SIG-M5 (cell line): ENCODE results near the gene RBM38.

Experiments
- DNase-seq: peaks from one replicate; lab custom pipeline; 2025; lab: John Stamatoyannopoulos, UW

RBM38 gene

DNA sequence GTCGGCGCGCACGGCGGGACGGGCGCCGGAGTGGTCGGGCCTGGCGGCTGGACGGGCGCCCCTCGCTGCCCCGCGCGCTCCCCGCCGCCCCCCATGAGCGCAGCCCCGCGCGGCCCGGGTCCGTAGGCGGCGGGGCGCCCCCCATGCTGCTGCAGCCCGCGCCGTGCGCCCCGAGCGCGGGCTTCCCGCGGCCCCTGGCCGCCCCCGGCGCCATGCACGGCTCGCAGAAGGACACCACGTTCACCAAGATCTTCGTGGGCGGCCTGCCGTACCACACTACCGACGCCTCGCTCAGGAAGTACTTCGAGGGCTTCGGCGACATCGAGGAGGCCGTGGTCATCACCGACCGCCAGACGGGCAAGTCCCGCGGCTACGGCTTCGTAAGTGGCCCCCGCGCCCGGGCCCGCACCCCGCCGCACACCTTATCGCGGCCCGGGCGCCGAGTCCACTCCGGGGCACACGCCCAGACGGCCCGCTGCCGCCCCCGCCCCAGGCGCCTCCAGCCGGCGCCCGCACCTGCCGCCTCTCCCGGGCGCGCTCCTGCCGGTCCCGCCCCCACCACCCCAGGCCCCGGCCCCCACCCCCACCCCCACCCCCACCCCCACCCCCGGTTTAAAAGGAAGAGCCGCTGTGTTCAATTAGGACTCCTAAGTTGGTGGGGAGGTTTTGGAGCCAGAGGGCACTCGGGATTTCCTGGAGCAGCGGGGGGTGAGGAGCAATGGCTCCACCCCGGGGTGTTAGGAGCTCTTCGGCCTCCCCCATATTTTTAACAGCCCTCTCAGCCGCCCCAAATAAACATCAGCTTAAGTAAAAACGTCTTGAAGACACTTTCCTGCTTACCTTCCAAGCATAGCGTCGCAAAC is 474 bp downstream of the RBM38 start:
- DNase-seq, result no peak

DNA sequence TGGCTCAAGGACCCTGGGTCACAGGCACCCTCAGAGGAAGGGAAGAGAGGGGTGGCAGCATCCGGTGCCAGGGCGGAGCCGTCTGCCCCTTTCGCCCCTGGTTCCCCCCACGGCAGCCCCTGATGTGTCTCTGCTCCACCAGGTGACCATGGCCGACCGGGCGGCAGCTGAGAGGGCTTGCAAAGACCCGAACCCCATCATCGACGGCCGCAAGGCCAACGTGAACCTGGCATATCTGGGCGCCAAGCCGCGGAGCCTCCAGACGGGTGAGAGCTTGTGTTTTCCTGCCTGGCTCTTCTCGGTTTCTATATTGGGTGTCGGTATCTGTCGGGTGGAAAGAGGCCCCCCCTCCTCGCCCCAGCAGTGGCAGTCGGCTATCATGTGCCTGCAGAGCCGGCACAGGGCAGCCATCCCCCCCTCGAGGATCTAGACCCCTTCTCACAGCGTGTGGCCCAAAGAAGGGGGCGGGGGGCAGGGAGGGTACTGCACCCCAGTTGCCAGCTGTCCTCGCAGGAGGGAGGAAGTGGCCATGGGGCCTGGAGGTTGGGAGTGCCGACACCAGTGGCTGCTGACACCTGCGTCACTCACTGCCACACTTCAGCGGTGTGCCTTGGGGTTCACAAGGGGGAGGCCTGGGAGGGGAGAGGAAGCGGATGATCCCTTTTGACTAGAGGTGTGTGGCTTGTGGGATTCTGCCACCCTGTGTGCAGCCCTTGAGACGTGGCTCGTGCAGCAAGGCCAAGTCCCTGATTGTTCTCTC is 1.5 kb downstream of the RBM38 start:
- DNase-seq, result no peak

DNA sequence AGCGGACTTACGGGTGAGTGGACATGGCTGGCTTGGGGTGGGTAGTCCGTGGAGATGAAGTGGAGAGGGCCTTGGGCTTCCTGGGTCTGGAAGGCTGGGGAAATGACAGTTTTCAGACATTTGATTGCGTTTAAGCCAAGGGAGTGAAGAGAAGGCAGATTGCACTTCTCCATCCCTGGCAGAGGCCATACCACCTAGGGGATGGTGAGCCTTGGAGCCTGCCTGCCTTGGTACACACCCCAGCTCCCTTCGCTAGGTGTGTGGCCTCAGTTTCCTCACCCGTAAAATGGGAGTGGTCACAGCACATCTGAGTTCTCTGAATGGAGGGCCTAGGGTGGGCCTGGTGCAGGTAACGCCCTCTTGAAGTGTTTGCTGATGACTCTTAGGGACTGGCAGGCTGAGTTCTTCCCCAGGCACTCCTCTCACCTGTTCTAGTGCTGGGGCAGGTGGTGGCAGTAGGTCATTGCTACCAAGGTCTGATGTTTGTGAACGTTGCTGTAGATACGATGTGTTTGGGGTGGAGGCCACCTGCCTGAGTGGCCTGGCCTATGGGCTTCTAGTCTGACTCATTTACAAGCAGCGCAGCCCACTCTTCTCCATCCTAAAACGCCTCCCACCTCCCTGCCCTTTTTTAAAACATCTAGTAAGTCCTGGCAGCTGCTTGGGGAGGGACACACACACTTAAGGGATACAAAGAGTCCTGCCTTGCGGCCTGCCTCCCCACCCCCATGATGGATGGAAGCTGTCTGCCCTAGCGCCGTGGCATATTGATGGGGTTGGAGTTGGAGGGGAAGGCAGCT is 2.3 kb downstream of the RBM38 start:
- no peak for DNase-seq

DNA sequence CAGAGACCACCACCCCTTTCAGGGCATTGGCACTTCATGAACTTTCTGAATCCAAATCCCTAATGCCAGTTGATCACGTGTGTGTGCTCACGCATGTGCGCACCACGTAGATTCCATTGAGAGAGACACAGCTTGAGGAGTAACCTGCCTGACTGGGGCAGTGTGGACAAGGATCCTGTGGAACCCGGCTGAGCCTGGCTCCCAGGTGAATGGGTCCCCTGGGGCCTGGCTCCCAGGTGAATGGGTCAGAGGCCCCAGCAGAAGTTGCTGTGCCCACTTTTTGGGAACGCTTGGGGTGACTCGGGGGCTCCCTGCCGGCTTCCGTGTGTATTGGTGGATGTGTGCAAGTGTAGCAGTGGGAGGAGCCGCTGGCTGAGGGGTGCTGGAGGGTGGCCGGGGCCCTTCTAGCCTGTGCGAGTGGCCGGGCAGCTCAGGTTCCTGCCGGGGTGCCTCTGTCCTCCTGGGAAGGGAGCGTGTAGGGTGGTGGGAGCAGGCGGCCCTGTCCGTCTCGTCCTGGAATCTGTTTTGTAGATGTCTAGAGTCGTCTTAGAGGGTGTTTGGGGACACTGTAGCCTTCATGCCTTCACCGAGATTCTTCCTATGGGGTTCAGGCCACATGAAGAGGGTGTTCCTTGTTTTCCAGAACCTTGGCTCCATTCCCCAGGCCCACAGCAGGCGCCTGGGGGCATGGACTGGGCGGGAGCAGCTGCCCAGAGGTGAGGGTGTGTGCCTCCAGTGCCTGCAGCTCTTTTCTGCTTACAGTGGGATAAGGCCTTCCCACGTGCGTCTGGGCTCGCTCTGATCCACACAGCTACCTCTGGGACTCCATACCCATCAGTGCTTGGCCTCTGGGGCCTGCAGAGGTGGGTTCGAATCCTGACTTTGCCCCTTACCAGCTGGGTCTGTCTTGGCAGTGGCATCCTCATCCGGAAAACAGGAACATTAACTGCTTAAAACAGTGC is 3.2 kb downstream of the RBM38 start:
- no peak for DNase-seq

DNA sequence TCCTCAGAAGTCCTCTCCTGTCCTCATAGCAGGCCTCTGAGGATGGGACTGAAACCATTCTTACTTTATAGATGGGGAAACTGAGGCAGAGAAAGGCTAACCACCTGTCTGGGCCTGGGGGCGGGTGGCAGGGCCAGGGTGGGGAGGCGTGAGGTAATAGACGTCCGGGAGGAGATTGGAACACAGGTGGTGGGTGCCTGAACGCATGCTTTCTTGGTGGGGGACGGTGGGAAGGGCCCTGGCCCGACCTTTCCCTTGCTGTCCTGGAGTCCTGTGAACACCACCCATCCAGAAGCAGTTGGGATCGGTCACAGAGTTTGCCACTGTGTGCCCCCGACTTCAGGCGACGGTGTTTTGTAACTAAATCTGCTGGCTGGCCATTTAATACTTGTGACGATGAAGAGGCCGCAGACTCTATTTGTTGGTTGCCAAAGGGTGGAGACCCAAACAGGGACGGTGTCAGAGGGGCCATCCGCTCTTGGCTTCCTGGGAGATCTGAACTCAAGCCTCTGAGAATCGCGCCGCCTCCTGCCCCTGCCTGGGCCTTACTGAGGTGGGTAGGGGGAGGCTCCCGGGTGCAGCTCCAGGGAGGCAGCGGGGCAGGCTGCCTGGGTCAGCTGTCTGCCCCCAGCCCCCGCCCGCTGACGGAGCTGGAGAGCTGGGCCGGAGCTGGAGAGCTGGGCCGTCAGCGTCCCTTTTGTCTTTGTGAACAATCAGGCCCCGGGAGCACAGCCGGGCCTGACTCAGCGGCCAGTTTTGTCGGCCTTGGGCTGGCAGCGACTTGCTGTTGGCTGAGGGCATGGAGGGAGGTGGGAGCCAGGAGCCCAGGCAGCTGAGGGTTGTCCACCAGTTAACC is 4.1 kb downstream of the RBM38 start:
- no peak for DNase-seq

DNA sequence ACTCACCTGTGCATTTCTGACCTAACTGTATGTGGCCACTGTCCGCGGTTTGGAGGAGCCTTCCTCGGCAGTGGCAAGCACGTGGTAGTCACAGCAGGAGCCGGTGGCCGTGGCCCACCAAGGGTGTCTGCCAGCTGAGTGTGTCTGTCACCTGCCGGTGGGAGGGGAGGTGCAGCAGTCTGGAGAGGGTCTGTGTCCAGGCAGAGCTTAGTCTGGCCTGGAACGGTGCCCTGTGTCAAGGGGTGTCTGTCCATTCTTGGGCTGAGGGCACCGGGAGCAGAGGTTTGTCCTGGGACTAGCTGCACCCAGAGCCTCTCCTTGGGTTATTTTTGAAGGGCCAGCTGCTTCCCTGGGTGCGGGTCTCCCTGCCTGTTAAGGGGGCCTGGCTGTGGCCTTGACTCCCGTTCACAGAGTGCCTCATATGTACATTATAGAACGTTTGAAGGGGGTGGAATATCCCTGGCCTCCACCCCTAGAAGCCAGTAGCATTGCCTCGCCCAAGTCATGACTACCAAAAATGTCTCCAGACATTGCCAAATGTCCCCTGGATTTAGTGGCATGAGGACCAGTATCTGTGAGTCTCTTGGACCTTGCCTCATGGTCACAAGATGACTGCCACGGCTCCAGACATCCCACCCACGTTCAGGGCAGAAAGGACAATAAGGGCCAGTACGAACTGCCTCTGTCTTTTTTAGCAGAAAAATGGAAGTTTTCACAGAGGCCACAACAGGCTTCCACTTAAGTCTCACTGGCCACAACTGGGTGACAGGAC is 5.2 kb downstream of the RBM38 start:
- no peak for DNase-seq

DNA sequence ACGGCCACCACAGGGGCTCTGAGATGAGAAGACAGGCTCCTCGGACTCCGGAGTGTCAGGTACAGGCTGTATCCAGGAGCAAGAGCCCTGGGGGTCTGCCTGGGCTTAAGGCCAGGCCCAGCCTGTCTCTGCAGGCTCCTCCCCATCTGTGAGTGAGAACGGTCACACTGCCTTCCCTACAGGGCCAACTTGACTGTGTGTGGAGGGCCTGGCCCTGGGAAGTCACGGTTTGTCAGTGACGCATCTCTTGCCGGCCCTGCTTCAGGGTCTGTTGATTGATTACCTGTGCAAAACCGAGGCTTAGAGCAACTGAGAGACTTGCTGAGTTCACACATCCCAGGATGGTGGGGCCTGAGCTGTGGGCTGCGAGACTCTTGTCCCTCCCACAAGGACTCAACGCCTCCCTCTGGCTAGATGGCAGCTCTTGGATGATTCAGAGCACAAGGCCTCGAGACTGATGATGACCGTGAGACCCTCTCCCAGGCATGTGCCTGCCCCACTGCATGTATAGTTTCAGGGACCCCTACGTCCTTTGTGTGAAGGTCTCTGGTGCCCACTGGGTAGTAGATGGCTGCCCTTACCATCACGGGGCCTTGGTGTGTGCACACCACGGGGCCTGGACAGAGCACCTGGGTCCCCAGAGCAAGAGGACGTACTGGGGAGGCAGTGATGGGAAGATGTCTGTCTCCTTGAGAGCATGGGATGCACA is 5.9 kb downstream of the RBM38 start:
- DNase-seq, result no peak

DNA sequence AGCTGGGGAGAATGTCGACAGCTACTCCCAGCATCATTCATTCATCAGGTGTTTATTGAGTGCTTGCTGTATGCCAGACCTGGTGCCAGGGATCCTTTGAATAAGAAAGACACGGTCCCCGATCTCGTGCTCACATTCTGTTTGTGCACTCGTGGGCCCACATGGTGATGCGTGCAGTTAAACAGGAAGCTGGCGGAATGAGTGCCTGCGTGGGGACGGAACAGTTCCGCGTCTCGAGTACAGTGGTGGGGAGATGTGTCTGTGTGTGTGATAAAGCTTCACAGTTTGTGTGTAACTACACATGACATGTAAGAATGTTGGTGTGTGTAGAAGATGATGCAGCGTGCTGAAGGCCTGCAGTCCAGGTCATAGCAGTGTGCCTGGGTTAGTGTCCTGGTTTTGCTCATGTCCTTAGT is 6.5 kb downstream of the RBM38 start:
- DNase-seq, result no peak

DNA sequence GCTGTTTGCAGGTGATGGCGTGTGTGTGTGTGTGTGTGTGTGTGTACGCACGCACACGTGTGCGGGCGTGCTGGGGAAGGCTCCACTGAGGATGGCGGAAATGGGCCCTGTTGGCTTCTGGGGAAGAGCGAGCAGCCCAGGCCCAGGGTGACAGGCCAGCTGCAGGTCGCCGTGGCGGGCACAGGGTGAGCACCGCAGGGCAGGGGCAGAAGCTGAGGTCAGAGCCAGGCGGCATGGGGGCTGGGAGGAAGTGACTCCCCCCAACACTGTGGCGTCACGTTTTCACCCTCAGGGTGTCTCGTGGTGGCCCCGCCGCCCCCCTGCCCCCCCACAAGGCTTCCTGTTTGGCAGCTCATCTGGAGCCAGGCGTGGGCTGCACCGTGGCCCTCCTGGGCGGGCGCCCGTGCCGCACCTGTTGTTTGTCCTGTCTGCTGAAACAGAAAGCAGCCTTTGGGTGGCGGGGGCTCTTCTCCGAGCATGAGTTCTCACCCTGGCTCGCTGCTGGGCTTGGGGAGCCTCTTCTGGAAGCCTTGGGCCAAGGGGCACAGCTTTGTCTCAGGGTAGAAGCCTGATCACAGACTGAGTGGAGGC is 7.1 kb downstream of the RBM38 start:
- DNase-seq, result no peak

DNA sequence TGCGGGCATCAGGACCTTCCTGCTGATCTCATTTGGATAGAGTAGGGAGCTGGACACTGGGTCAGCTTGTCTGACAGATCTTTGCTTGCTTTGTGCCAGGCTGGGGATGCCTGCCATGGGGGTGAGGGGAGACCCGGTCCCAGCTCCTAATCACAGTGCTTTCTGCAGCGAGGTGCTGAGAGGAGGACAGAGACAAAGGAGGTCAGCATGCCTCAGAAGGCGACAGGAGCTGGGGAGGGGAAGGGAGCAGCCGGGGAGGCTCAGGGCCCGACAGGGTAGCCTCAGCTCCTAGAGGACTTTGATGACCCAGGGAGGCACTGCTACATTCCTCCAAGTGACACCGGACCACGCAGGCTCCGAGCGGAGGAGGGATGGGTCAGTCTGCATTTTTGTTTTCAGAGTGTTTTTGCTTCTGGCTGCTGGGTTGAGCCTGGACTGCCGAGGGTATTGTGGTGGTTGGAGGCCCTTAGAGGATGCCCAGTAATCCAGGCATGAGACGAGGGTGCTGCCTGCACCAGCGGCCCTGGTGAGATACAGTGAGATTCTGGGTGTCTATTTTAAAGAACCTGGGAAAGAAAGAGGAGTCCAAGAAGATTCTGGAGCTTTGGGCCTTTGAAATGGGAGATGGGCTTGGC is 7.8 kb downstream of the RBM38 start:
- DNase-seq, result no peak

DNA sequence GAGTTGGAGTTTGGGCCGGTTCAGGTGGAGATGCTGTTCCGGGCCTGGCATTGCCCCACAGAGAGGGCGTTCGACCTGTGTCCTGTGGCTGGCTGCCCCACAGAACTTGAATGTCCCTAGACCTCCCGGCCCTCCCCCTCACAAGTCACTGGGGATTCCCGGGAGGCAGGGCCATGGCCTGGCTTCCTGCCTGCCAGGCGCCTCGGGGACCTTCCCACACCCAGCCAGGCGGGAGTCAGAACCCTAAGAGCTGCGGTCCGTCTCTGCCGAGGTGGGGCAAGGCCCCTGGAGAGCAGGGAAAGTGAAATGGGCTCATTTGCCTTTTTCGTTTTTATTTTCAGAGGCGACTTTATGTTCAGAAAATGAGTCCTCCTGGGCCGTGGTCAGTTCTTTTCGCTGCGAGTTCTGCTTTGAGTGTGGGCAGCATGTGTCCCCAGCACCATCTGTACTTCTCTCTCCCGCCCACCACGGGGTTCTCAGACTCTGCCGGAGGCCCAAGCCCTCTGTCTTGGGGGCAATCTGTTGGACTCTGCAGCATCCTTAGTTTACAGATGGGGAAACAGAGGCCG is 8.5 kb downstream of the RBM38 start:
- no peak for DNase-seq

DNA sequence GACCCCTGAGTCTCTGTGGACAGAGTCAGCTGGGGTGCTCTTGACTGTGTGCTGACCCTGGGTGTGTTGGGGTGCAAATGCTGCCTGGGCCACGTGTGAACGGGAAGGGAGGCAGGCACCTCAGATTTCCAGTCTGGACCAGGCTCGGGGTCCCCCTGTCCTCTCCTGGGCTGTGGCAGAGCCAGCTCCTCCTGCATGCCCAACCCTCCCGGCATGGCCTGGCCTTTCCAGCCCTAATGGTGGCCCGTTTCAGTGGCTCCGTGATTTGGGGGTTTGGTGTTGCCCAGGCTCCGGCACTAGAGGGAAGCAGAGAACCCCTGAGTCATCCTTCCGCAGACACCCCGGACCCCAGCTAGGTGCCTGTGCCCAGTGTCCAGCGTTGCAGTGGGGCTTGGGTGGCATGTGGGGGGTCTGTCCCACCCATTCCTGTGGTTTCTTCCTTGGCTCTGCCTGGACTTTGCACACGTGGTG is 9.1 kb downstream of the RBM38 start:
- DNase-seq, result no peak

DNA sequence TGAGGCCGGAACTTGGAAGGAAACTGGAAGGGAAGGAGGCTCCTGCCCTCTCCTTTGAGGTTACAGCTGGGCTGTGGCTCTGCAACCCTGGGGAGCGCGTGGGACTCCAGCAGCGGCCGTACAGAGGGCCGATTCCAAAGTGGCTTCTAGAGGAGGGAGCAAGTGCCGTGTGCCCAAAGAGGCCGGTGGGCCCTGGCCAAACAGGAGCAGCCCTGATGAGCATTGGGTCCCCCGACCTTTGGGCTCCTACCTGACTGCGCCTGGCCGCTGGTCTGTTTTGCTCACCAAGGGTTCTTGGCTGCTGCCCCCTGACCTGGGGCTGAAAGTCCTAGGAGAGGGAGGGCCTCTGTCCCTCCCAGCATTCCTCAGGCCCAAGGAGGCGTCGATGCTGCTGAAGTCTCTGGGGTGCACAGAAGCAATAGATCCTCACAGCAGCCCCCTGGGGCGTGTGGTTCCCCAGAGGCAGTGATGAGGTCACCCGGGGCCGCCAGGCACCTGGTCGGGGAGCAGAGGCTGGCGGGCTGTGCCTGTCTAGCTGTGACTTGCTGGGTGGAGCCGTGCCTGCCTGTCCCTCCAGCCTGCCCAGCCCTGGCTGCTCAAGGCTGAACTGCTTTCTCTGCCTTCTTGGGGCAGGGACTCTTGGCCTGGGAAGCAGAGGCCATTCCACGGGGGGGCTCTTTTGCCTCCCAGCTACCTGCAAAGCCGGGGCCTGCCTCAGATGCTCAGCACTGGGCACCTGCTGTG is 9.8 kb downstream of the RBM38 start:
- no peak for DNase-seq

DNA sequence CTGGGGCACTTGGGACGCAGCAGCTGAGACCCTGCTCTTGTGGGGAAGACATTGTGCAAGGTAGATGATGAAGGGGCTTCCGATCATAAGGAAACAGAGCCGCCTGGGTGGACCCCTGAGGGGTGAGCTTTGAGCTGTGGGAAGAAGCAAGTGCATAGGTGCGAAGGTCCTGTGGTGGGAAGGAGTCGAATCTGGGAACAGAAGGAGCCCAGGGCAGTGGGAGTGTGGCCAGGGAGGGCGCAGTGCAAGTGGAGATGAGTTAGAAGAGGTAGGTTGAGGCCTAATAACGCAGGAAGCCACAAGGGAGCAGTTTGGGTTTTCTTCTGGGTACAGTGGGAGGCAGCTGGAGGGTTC is 10.3 kb downstream of the RBM38 start:
- DNase-seq, result no peak

DNA sequence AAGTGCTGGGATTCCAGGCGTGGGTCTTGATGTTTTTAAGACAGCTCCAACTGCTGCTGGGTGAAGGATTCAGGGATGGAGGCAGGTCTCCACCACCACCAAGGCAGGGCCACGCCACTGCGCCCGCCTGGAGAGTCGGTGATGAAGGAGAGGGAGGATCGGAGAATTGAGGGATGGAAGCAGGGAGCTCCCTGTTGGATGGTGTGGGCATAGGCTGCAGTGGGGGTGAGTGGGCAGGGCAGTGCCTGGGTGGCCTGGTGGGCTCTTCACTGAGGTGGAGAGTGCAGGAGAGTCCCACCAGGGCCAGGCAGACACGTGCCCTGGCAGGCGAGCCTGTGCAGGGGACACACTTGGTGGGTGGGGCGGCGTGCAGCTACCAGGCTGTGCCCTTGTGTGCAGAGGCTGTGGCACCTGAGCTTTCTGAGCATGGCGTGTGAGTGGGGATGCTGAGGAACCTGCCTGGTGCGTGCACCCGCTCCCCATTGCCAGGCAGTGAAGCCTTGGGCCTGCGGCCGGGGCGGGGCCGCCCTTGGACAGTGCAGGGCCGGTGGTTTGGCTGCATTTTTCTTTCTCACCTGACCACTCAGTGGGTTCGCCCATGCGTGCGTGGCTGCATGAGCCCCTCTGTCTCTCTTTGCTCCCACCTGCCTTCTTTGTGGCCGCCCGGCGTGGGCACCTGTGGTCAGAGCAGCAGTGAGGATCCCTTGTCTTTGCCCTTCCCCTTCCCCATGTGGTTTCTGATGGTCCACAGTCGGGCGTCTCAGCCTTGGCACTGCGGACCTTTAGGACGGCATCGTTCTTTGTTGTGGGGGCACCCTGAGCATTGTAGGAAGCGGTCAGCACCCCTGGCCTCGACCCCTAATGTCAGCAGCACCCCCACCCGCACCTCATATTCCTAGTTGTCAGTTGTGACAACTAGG is 11.3 kb downstream of the RBM38 start:
- DNase-seq, result no peak

DNA sequence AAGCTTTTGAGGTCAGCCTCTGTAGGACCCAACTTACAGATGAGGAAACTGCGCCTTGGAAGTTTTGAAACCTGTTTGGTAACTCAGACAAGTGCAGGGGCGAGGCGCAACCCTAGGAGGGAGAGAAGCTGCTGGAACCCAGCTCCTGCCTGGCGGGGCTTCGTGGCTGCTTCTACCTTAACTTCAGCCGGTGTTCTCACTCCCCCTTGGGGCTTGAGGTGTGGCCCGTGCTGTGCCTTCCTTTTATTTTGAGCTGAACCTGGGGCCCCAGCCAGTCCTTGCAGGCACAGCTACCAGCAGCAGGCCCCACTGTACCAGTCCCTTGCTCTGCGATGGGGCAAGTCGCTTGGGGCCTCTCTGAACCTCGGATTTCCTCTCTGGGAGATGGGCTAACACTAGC is 12.0 kb downstream of the RBM38 start:
- DNase-seq, result no peak
